ENCODE results near the gene REEP1. TPM values are rescaled to one million over a fixed set of nuclear protein-coding genes. Genes with fewer than 3 reads are reported as not detected.

Gene REEP1
- total and polyA plus RNA-seq, 2 of the 13 experiments (the other 11 are each of a cell fraction or from before 2014, with no cell fraction given), result 0.27 TPM; not detected in 1

- no peak overlapping the region for H3K9ac ChIP-seq (ENCODE audit: insufficient read depth, low read depth, low read length)
- no peaks in the 10 kb centered on the region for H3K79me2 ChIP-seq (ENCODE audit: insufficient read depth, low read length)
- peaks cover 12% of the 10 kb centered on the region for H3K4me1 ChIP-seq (ENCODE audit: insufficient read depth, low read length)
- no TSS peak for BruUV-seq (replicated peaks)
- FAIRE-seq (peak; percentile 82), ATAC-seq (peak; percentile 80), DNase-seq (ENCODE audit: low spot score) (no peak)
- H3K27me3 ChIP-seq (ENCODE audit: control insufficient read depth in 1 of 2, insufficient read depth in 2 of 2, low read length in 2 of 2), result peaks cover 1 to 12% of the 10 kb centered on the region in 2 experiments; a peak in 3 of 5 replicates
- in situ Hi-C loops (cut with HindIII; ENCODE audit: extremely low pct_ligation_motif_present, low pct_unique_long_range_greater_than_20kb) (no loop called here), intact Hi-C loops (cut with micrococcal nuclease; ENCODE audit: unreplicated experiment) (loop anchor here (2.0 kb wide), 1 partner anchor 20 kb away; no protein-coding TSS in a partner anchor)
- H3K27ac ChIP-seq (ENCODE audit: extremely low read length, insufficient read depth, low read length), result no peak overlapping the region
- H3K9me3 ChIP-seq (ENCODE audit: low read length), result peaks cover 20% of the 10 kb centered on the region
- H2AFZ ChIP-seq (ENCODE audit: low read length), result no peak overlapping the region
- H4K20me1 ChIP-seq (ENCODE audit: insufficient read depth, low read length), result no peaks in the 10 kb centered on the region
- ChIA-PET CTCF (ENCODE audit: low intra/inter-chr PET ratio, low total read pairs) (no interaction called here), POLR2A (no interaction called here)
- no peak overlapping the region for H3K4me3 ChIP-seq (replicated peaks in 1 of 3; ENCODE audit: insufficient read depth in 1 of 3, low read depth in 2 of 3, low read length in 3 of 3)
- H3K36me3 ChIP-seq (replicated peaks in 1 of 2; ENCODE audit: control insufficient read depth in 1 of 2, insufficient read depth in 2 of 2, low read length in 2 of 2), result no peaks in the 10 kb centered on the region
- peak overlapping the region; percentile 1; the same call in 1 of the 2 replicates for H3K4me2 ChIP-seq (ENCODE audit: low read depth, low read length)
- WGBS (ENCODE audit: low lambda C conversion rate), result 3% methylated on average over 3 of the region's 3 CpGs
- no peak for TF ChIP-seq ZMYM2 (CRISPR knock-in tag; IDR thresholded peaks at IDR 0.05)
- TF ChIP-seq ETS1 (CRISPR knock-in tag; IDR thresholded peaks at IDR 0.05), result no peak
- TF ChIP-seq ZNF614 (CRISPR knock-in tag; IDR thresholded peaks at IDR 0.05; ENCODE audit: borderline replicate concordance), result no peak
- peak; percentile 35; the same call in 1 of the 2 replicates for TF ChIP-seq HNF4G (IDR thresholded peaks at IDR 0.05; ENCODE audit: borderline replicate concordance, low read depth, low read length)
- TF ChIP-seq HNF4G (CRISPR knock-in tag; IDR thresholded peaks at IDR 0.05; ENCODE audit: borderline replicate concordance, low read depth), result no peak
- TF ChIP-seq GRHL1 (CRISPR knock-in tag; conservative IDR thresholded peaks at IDR 0.05), result no peak
- TF ChIP-seq ZNF205 (CRISPR knock-in tag; IDR thresholded peaks at IDR 0.05), result no peak
- TF ChIP-seq E2F1 (CRISPR knock-in tag; IDR thresholded peaks at IDR 0.05), result no peak
- TF ChIP-seq MLXIP (CRISPR knock-in tag; IDR thresholded peaks at IDR 0.05; ENCODE audit: borderline replicate concordance), result no peak
- no peak for TF ChIP-seq ZNF513 (CRISPR knock-in tag; conservative IDR thresholded peaks at IDR 0.05)
- no peak for TF ChIP-seq ZNF652 (CRISPR knock-in tag; IDR thresholded peaks at IDR 0.05; ENCODE audit: borderline replicate concordance, low read depth)
- no peak for TF ChIP-seq TERF1 (CRISPR knock-in tag; IDR thresholded peaks at IDR 0.05)
- no peak for TF ChIP-seq AKAP8 (CRISPR knock-in tag; IDR thresholded peaks at IDR 0.05)
- peak; percentile 38; the same call in 1 of the 2 replicates for TF ChIP-seq NFIC (IDR thresholded peaks at IDR 0.05; ENCODE audit: low read length)
- no peak for TF ChIP-seq EZH2 (conservative IDR thresholded peaks at IDR 0.05; ENCODE audit: low read depth, low read length)
These were observed 62.5 kb downstream of the REEP1 start for GRCh38 chr2:86274918-86275275.
